Aorta (tissue), 5 donors: Measurements from ENCODE around the gene CARS2. TPM values are rescaled to one million over a fixed set of nuclear protein-coding genes. Genes with fewer than 3 reads are reported as not detected.

ENCODE experiments used
- ATAC-seq: fragments of 200-7000 bp; cut with Tn5 transposase; one replicate; pipeline ENCODE4 v1.9.1; 2022; ENCODE audit warnings: moderate library complexity; ENCODE audit not compliant: low FRiP score
- DNase-seq, 2 donors: peaks; one replicate each; pipeline ENCODE4 v3.0.0-alpha.2; 2020
- H3K27ac ChIP-seq, 2 donors: one replicate each; pipeline ENCODE4 v1.5.1; 2013; ENCODE audit warnings: low read length in 2 of 2, mild to moderate bottlenecking in 2 of 2, moderate library complexity in 2 of 2, control low read depth in 1 of 2, inconsistent platforms in 1 of 2, low read depth in 1 of 2
- H3K27me3 ChIP-seq, 2 donors: one replicate each; pipeline ENCODE4 v1.6.1; 2013; ENCODE audit warnings: control low read depth in 1 of 2, low read length in 1 of 2, mild to moderate bottlenecking in 1 of 2, moderate library complexity in 1 of 2; ENCODE audit not compliant: insufficient read depth in 2 of 2, control insufficient read depth in 1 of 2
- H3K36me3 ChIP-seq, 2 donors: one replicate each; pipeline ENCODE4 v1.6.1; 2013; ENCODE audit warnings: control low read depth in 1 of 2, low read length in 1 of 2, mild to moderate bottlenecking in 1 of 2; ENCODE audit not compliant: insufficient read depth in 2 of 2, control insufficient read depth in 1 of 2
- H3K4me1 ChIP-seq, 2 donors: one replicate each; pipeline ENCODE4 v1.6.1; 2013; ENCODE audit warnings: low read length in 2 of 2, control low read depth in 1 of 2, mild to moderate bottlenecking in 1 of 2, moderate library complexity in 1 of 2; ENCODE audit not compliant: insufficient read depth in 2 of 2, control insufficient read depth in 1 of 2
- H3K4me3 ChIP-seq, 2 donors: one replicate each; pipeline ENCODE4 v1.5.1; 2013; ENCODE audit warnings: low read length in 2 of 2, control low read depth in 1 of 2, mild to moderate bottlenecking in 1 of 2
- H3K9me3 ChIP-seq: one replicate; pipeline ENCODE4 v1.6.1; 2013; ENCODE audit warnings: mild to moderate bottlenecking, low read length; ENCODE audit not compliant: control insufficient read depth
- WGBS, 2 donors: extraction: QIAGEN DNeasy Blood & Tissue Kit; methylation state at CpG; one replicate each; pipeline ENCODE4 v1.1.7; 2013; 5-methylcytosine and 5-hydroxymethylcytosine counted together
- intact Hi-C, 2 donors: fragments of 100-400 bp; cut with DNase I; formaldehyde crosslinking; loops; one replicate each; pipeline versions ENCODE4 v1.14.2 to v1.15.0; 2022
- polyA plus RNA-seq, 2 donors: library from polyadenylated mRNA; stranded (reverse); fragments of 200-250 nt; gene quantifications; one replicate each; pipeline ENCODE4 v1.2.3, GENCODE V29; 2013
- total RNA-seq, 2 donors: library from RNA; stranded (reverse); fragmentation: NEBNext Ultra II Directional; extraction: Animal tissue kit (Norgen Biotek cat#: 25700); gene quantifications; one replicate each; pipeline ENCODE4 v1.2.1, GENCODE V29; 2021
- donor health status: healthy with polysubstance abuse.
- donor health status: Bipolar disorder and iron deficiency.
- donor health status: DM: no; HTN: no; CAD: no.
- donor health status: DM: no; HTN: no; CAD: no.
- donor health status: DM: yes; HTN: yes; CAD: no.

Gene CARS2
- total and polyA plus RNA-seq, 4 donors: 38.3 to 125 (median 56.4) TPM

DNA sequence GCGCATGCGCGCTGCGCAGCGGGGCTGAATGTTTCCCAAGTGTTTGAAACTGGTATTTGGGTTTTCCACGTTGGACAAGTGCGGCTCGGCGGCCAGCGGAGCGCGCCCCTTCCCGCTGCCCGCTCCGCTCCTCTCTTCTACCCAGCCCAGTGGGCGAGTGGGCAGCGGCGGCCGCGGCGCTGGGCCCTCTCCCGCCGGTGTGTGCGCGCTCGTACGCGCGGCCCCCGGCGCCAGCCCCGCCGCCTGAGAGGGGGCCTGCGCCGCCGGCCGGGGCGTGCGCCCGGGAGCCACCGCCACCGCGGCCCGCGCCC is 7.7 kb upstream of the CARS2 start, which contains the start of gene ING1:
TSS of gene ING1 (plus strand) at position 59 of the 311 bp plus-strand sequence. CDS start 450 bp downstream, outside the sequence.
- intact Hi-C loops: loop anchor here in 1 of 2 donors (5.0 kb wide), 1 partner anchor 159 kb away; no protein-coding TSS in a partner anchor
- 0 to 1% methylated on average over 4 to 45 of the region's 45 CpGs for WGBS, 2 donors
- ATAC-seq: no peak

GRCh38 chr13:110712849-110713641 is 7.1 kb upstream of the CARS2 start:
- H3K4me3 ChIP-seq: peak overlapping the region; percentile 60 to 98
- no peaks in the 10 kb centered on the region for H3K9me3 ChIP-seq
- H3K36me3 ChIP-seq: no peaks in the 10 kb centered on the region
- intact Hi-C loops: loop anchor here in 1 of 2 donors (5.0 kb wide), 1 partner anchor 159 kb away; no protein-coding TSS in a partner anchor
- peak; percentile 100 for DNase-seq
- H3K27ac ChIP-seq: peak overlapping the region; percentile 61 to 92
- no peaks in the 10 kb centered on the region for H3K4me1 ChIP-seq
- 0% methylated on average over 50 to 68 of the region's 68 CpGs for WGBS, 2 donors
- peak; percentile 91 for ATAC-seq
- H3K27me3 ChIP-seq: no peaks in the 10 kb centered on the region

More for the DNA sequence above, 7.7 kb upstream of the CARS2 start, which contains the start of gene ING1:
- H3K27me3 ChIP-seq: no peaks in the 10 kb centered on the region
- peak within 1 kb of the TSS; percentile 62 to 98 for H3K4me3 ChIP-seq
- DNase-seq: no peak
- peak within 1 kb of the TSS; percentile 79 to 98 for H3K27ac ChIP-seq
- no peaks in the 10 kb centered on the region for H3K4me1 ChIP-seq
- H3K36me3 ChIP-seq: no peaks in the 10 kb centered on the region
- H3K9me3 ChIP-seq: no peaks in the 10 kb centered on the region

- WGBS, 2 donors: 0% methylated on average over 53 to 58 of the region's 58 CpGs
- Histone ChIP-seq H3K36me3 (no peaks in the 10 kb centered on the region), H3K9me3 (no peaks in the 10 kb centered on the region), H3K27me3 (no peaks in the 10 kb centered on the region), H3K4me1 (no peaks in the 10 kb centered on the region), H3K27ac (peak overlapping the region; percentile 61 to 87), H3K4me3 (peak overlapping the region; percentile 60 to 82)
- DNase-seq: peak; percentile 90 to 92
- intact Hi-C loops: loop anchor here in 1 of 2 donors (5.0 kb wide), 1 partner anchor 160 kb away; no protein-coding TSS in a partner anchor
- peak; percentile 77 for ATAC-seq
These were observed 6.3 kb upstream of the CARS2 start for GRCh38 chr13:110712081-110712848.

GRCh38 chr13:110706570-110707372 is 855 bp upstream of the CARS2 start:
- intact Hi-C loops: loop anchor here (5.0 to 10.0 kb wide), 2 partner anchors 89 to 92 kb away; partner anchors contain the start of gene NAXD (in 2 of the 2)
- DNase-seq (no peak), ATAC-seq (peak; percentile 7)
- H3K27ac ChIP-seq: peak overlapping the region in 1 of 2 donors; percentile 34
- no peak overlapping the region for H3K4me3 ChIP-seq
- H3K4me1 ChIP-seq: no peaks in the 10 kb centered on the region
- 50 to 51% methylated on average over 8 of the region's 8 CpGs for WGBS, 2 donors
- H3K27me3 ChIP-seq: no peaks in the 10 kb centered on the region
- H3K36me3 ChIP-seq: no peaks in the 10 kb centered on the region
- H3K9me3 ChIP-seq: no peaks in the 10 kb centered on the region

GRCh38 chr13:110705356-110705825 is 525 bp downstream of the CARS2 start:
- ATAC-seq: no peak
- no peak for DNase-seq
- no peaks in the 10 kb centered on the region for H3K4me1 ChIP-seq

GRCh38 chr13:110702591-110703526 is 3.1 kb downstream of the CARS2 start:
- intact Hi-C loops: loop anchor here in 1 of 2 donors (10.0 kb wide), 1 partner anchor 88 kb away; the partner anchor contains the start of gene NAXD
- Histone ChIP-seq H3K4me3 (no peak overlapping the region), H3K9me3 (no peaks in the 10 kb centered on the region), H3K4me1 (no peaks in the 10 kb centered on the region), H3K27me3 (no peaks in the 10 kb centered on the region), H3K27ac (no peak overlapping the region), H3K36me3 (peaks cover 1 to 4% of the 10 kb centered on the region in 2 donors)
- DNase-seq (no peak), ATAC-seq (no peak)
- WGBS, 2 donors: 61 to 65% methylated on average over 15 of the region's 15 CpGs

More at GRCh38 chr13:110705356-110705825, 525 bp downstream of the CARS2 start:
- no peaks in the 10 kb centered on the region for H3K9me3 ChIP-seq
- H3K27me3 ChIP-seq: no peaks in the 10 kb centered on the region
- WGBS, 2 donors: 4% methylated on average over 12 of the region's 12 CpGs
- H3K27ac ChIP-seq: peak overlapping the region in 1 of 2 donors; percentile 19
- intact Hi-C loops: loop anchor here (5.0 to 10.0 kb wide), 2 partner anchors 88 to 91 kb away; partner anchors contain the start of gene NAXD (in 2 of the 2)
- no peaks in the 10 kb centered on the region for H3K36me3 ChIP-seq
- peak overlapping the region; percentile 52 to 55 for H3K4me3 ChIP-seq

DNA sequence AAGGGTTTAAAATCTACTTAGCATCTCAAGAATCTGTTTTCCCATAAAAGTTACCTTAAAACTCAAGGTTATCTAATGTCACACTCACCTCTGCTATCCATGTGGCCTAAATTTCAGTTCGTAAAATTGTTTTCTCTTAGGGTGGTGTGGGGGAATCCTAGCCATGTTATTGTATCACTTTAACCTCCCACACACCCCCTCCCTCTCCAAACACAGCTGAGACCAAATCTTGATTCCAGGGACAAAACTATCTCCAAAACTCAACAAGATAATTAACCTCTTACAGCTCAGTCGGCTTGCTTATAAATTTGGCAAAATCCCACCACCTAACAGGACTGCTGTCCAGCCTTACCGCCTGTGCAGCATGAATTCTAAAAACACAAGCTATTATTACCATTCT is 3.8 kb downstream of the CARS2 start:
- Histone ChIP-seq H3K27me3 (no peaks in the 10 kb centered on the region), H3K36me3 (peaks cover 3 to 4% of the 10 kb centered on the region in 2 donors), H3K9me3 (no peaks in the 10 kb centered on the region), H3K27ac (no peak overlapping the region), H3K4me3 (no peak overlapping the region), H3K4me1 (no peaks in the 10 kb centered on the region)
- intact Hi-C loops: loop anchor here in 1 of 2 donors (10.0 kb wide), 1 partner anchor 87 kb away; the partner anchor contains the start of gene NAXD
- DNase-seq: no peak
- 10 to 18% methylated on average over 3 of the region's 3 CpGs for WGBS, 2 donors
- ATAC-seq: no peak
